A673 (cell line): ENCODE measurements around the gene JUP. TPM values are rescaled to one million over a fixed set of nuclear protein-coding genes. Genes with fewer than 3 reads are reported as not detected.

Experiments used
- BruUV-seq: library from RNA; stranded (reverse); fragments of 400-500 nt; replicated peaks from 2 replicates; lab custom pipeline; 2021; lab: Mats Ljungman, UMichigan
- CTCF ChIA-PET: fragments of 300-600 bp; sonication (Branson Sonifier 250); formaldehyde crosslinking; loops from one replicate; lab custom pipeline; 2022; ENCODE audit warnings: antibody characterized with exemption; lab: Charles Lee
- POLR2A ChIA-PET: fragments of 300-600 bp; sonication (Branson Sonifier 250); formaldehyde crosslinking; loops from one replicate; lab custom pipeline; 2022; ENCODE audit warnings: antibody characterized with exemption; ENCODE audit not compliant: low non-redundant PET; lab: Charles Lee
- DNase-seq: peaks from one replicate; pipeline ENCODE4 v3.0.0-alpha.2; 2015; ENCODE audit warnings: low spot score
- H3K27ac ChIP-seq: fragments of 200-600 bp; sonication (generic); 2 replicates; pipeline ENCODE4 v1.5.1; 2016; ENCODE audit warnings: mixed run types, low read depth, mild to moderate bottlenecking, mixed read lengths, antibody characterized with exemption, low read length; ENCODE audit not compliant: poor library complexity, severe bottlenecking
- H3K27me3 ChIP-seq: fragments of 200-600 bp; sonication (generic); replicated peaks from 2 replicates; pipeline ENCODE4 v1.6.1; 2017; ENCODE audit warnings: mixed run types, low read depth, mild to moderate bottlenecking, mixed read lengths, antibody characterized with exemption, low read length; ENCODE audit not compliant: insufficient read depth, poor library complexity
- H3K36me3 ChIP-seq: fragments of 200-600 bp; sonication (generic); 2 replicates; pipeline ENCODE4 v1.6.1; 2016; ENCODE audit warnings: mixed run types, mild to moderate bottlenecking, mixed read lengths, antibody characterized with exemption, low read length; ENCODE audit not compliant: insufficient read depth, poor library complexity, severe bottlenecking
- H3K4me1 ChIP-seq: fragments of 200-600 bp; sonication (generic); 2 replicates; pipeline ENCODE4 v1.6.1; 2017; ENCODE audit warnings: mixed run types, mild to moderate bottlenecking, mixed read lengths, antibody characterized with exemption, low read length; ENCODE audit not compliant: insufficient read depth, poor library complexity, severe bottlenecking
- H3K4me3 ChIP-seq: fragments of 200-600 bp; sonication (generic); 2 replicates; pipeline ENCODE4 v1.5.1; 2016; ENCODE audit warnings: low read depth, mixed run types, mild to moderate bottlenecking, mixed read lengths, low read length; ENCODE audit not compliant: poor library complexity, severe bottlenecking
- H3K9me3 ChIP-seq: fragments of 200-600 bp; sonication (generic); 2 replicates; pipeline ENCODE4 v1.6.1; 2016; ENCODE audit warnings: mixed run types, low read depth, mild to moderate bottlenecking, mixed read lengths, antibody characterized with exemption, low read length; ENCODE audit not compliant: poor library complexity, severe bottlenecking
- EZH2 ChIP-seq: fragments of 200-600 bp; sonication (generic); IDR thresholded peaks from 2 replicates; pipeline ENCODE4 v1.6.1; 2017; ENCODE audit warnings: borderline replicate concordance, low read depth, mild to moderate bottlenecking, mixed read lengths, antibody characterized with exemption, low read length; ENCODE audit not compliant: poor library complexity, severe bottlenecking
- intact Hi-C: fragments of 100-400 bp; cut with micrococcal nuclease; formaldehyde crosslinking; loops from one replicate; pipeline ENCODE4 v1.10.0; 2022; ENCODE audit not compliant: unreplicated experiment
- total RNA-seq: library from RNA; stranded (reverse); gene quantifications from 2 replicates; pipeline ENCODE4 v1.2.3, GENCODE V29; 2021
- TF ChIP-seq, protein P1 (sequence below): fragments of 300-800, 200-600 bp; sonication (generic); conservative IDR thresholded peaks from 2 replicates; pipeline ENCODE4 v1.5.1; 2017; ENCODE audit warnings: low read depth, mild to moderate bottlenecking, antibody characterized with exemption, low read length, moderate library complexity, mixed read lengths

JUP gene
- total RNA-seq, 1 experiment from 2014 or later = 15.7 TPM

DNA sequence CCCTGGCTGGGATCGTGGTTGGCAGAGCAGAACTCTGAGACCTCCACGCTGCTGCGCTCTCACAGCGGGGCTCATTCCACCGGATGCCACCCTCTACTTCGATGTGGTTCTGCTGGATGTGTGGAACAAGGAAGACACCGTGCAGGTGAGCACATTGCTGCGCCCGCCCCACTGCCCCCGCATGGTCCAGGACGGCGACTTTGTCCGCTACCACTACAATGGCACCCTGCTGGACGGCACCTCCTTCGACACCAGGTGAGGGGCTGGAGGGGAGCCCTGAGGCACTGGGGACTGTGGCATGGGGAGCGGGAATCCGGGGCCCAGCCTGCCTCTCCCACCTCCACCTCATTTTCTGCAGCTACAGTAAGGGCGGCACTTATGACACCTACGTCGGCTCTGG, 31.5 kb upstream of the JUP start:
- Histone ChIP-seq H3K36me3 (no peaks in the 10 kb centered on the region), H3K27me3 (no peaks in the 10 kb centered on the region), H3K4me1 (no peaks in the 10 kb centered on the region), H3K4me3 (no peak overlapping the region), H3K27ac (no peak overlapping the region), H3K9me3 (no peaks in the 10 kb centered on the region)
- BruUV-seq = no TSS peak
- POLR2A ChIA-PET = no interaction called here
- TF ChIP-seq EZH2 = no peak
- TF ChIP-seq, protein P1, sequence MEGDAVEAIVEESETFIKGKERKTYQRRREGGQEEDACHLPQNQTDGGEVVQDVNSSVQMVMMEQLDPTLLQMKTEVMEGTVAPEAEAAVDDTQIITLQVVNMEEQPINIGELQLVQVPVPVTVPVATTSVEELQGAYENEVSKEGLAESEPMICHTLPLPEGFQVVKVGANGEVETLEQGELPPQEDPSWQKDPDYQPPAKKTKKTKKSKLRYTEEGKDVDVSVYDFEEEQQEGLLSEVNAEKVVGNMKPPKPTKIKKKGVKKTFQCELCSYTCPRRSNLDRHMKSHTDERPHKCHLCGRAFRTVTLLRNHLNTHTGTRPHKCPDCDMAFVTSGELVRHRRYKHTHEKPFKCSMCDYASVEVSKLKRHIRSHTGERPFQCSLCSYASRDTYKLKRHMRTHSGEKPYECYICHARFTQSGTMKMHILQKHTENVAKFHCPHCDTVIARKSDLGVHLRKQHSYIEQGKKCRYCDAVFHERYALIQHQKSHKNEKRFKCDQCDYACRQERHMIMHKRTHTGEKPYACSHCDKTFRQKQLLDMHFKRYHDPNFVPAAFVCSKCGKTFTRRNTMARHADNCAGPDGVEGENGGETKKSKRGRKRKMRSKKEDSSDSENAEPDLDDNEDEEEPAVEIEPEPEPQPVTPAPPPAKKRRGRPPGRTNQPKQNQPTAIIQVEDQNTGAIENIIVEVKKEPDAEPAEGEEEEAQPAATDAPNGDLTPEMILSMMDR = no peak
- intact Hi-C loops = no loop called here
- DNase-seq = no peak
- CTCF ChIA-PET = no interaction called here

- Histone ChIP-seq H3K36me3 (no peaks in the 10 kb centered on the region), H3K27ac (no peak overlapping the region), H3K27me3 (no peaks in the 10 kb centered on the region), H3K4me3 (no peak overlapping the region), H3K4me1 (no peaks in the 10 kb centered on the region), H3K9me3 (no peaks in the 10 kb centered on the region)
- no peak for DNase-seq
- intact Hi-C loops = no loop called here
- ChIA-PET POLR2A (no interaction called here), CTCF (no interaction called here)
- no TSS peak for BruUV-seq
- TF ChIP-seq, protein P1 = no peak
- TF ChIP-seq EZH2 = no peak
Measured at GRCh38 chr17:41816637-41817320, 30.3 kb upstream of the JUP start.

- Histone ChIP-seq H3K4me1 (no peaks in the 10 kb centered on the region), H3K36me3 (no peaks in the 10 kb centered on the region), H3K9me3 (no peaks in the 10 kb centered on the region), H3K27ac (no peak overlapping the region), H3K27me3 (no peaks in the 10 kb centered on the region), H3K4me3 (no peak overlapping the region)
- no TSS peak for BruUV-seq
- DNase-seq = no peak
- intact Hi-C loops = no loop called here
- ChIA-PET POLR2A (no interaction called here), CTCF (no interaction called here)
- TF ChIP-seq, protein P1 = no peak
- TF ChIP-seq EZH2 = no peak
Measured at GRCh38 chr17:41814195-41814594, 27.7 kb upstream of the JUP start.
